Measurements from ENCODE around the gene SUN3. TPM values are rescaled to one million over a fixed set of nuclear protein-coding genes. Genes with fewer than 3 reads are reported as not detected.

Gene SUN3
- total and polyA plus RNA-seq, 2 donors from 2014 or later = 0.54 TPM; not detected in 1

- Histone ChIP-seq H3K4me3 (ENCODE audit: low read length in 3 of 3) (no peak within 1 kb of the TSS), H3K4me1 (ENCODE audit: control insufficient read depth in 2 of 3, insufficient read depth in 2 of 3, low read depth in 1 of 3, low read length in 3 of 3) (peaks cover 0 to 6% (median 0%) of the 10 kb centered on the region in 3 donors), H3K27ac (ENCODE audit: low read depth in 2 of 2, low read length in 2 of 2) (peak within 1 kb of the TSS in 1 of 2 donors; percentile 12), H3K9ac (ENCODE audit: low read length in 3 of 3) (no peak within 1 kb of the TSS), H3K9me3 (ENCODE audit: control insufficient read depth in 2 of 3, insufficient read depth in 1 of 3, low read length in 3 of 3) (no peaks in the 10 kb centered on the region), H3K27me3 (ENCODE audit: control insufficient read depth, insufficient read depth, low read length) (no peaks in the 10 kb centered on the region), H3K36me3 (ENCODE audit: control insufficient read depth in 2 of 3, insufficient read depth in 3 of 3, low read length in 3 of 3) (no peaks in the 10 kb centered on the region)
- no peak for FAIRE-seq
- intact Hi-C loops (cut with DNase I) = loop anchor here (10.0 kb wide), 1 partner anchor 157 kb away; no protein-coding TSS in a partner anchor
- no peak for DNase-seq
- no peak for TF ChIP-seq CTCF (IDR thresholded peaks at IDR 0.05; ENCODE audit: borderline replicate concordance, extremely low read depth, insufficient read depth)
These were observed 80.6 kb downstream of the SUN3 start, which contains the start of gene PKD1L1 for GRCh38 chr7:47948141-47948790. TSS of gene PKD1L1 (minus strand) at chr7:47948466. CDS start at chr7:47948440, 26 bp downstream.

GRCh38 chr7:47947355-47947749, 81.6 kb downstream of the SUN3 start:
- H3K9ac ChIP-seq (ENCODE audit: low read length in 3 of 3) = no peak overlapping the region
- no peaks in the 10 kb centered on the region for H3K27me3 ChIP-seq (ENCODE audit: control insufficient read depth, insufficient read depth, low read length)
- DNase-seq (no peak), FAIRE-seq (no peak)
- no peak for TF ChIP-seq CTCF (IDR thresholded peaks at IDR 0.05; ENCODE audit: borderline replicate concordance, extremely low read depth, insufficient read depth)
- no peaks in the 10 kb centered on the region for H3K9me3 ChIP-seq (ENCODE audit: control insufficient read depth in 2 of 3, insufficient read depth in 1 of 3, low read length in 3 of 3)
- intact Hi-C loops (cut with DNase I) = loop anchor here (10.0 kb wide), 1 partner anchor 157 kb away; no protein-coding TSS in a partner anchor
- H3K36me3 ChIP-seq (ENCODE audit: control insufficient read depth in 2 of 3, insufficient read depth in 3 of 3, low read length in 3 of 3) = no peaks in the 10 kb centered on the region
- peaks cover 0 to 6% (median 0%) of the 10 kb centered on the region in 3 donors for H3K4me1 ChIP-seq (ENCODE audit: control insufficient read depth in 2 of 3, insufficient read depth in 2 of 3, low read depth in 1 of 3, low read length in 3 of 3)
- H3K4me3 ChIP-seq (ENCODE audit: low read length in 3 of 3) = no peak overlapping the region
- H3K27ac ChIP-seq (ENCODE audit: low read depth in 2 of 2, low read length in 2 of 2) = no peak overlapping the region

DNA sequence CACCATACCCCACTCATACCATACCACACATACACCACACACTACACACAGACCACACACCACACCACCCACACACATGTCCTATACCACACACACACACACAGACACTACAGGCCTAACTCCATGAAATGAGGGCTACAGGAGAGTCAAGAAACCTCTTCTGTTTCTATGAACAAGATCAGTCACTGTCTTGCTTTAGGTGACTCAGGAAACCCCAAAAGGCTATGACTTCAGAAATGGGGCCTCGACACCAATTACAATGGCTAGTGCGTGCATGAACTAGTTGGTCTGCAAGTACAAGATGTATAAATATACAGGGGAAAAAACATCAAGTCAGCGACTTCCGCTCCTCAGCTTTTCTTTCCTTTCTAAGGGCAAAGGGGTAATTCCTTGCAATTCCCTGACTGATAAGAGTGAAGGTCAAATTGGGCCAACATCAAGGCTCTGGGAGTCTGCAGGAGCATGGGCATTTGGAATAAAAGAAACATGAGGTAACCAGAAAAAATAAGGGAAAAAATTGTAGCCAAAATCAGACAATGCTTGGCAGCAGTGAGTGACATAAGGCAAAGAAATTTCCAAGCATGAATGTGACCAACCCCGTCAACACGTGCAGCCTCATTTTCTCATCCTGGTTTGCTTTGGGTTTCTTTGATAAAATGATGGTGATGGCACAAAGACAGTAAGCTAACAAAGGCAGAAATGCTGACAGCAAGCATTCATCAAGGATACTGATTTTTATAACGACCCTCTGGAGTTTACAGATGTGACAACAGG, 82.1 kb downstream of the SUN3 start:
- H3K9me3 ChIP-seq (ENCODE audit: control insufficient read depth in 2 of 3, insufficient read depth in 1 of 3, low read length in 3 of 3) = no peaks in the 10 kb centered on the region
- peaks cover 0 to 6% (median 3%) of the 10 kb centered on the region in 3 donors for H3K4me1 ChIP-seq (ENCODE audit: control insufficient read depth in 2 of 3, insufficient read depth in 2 of 3, low read depth in 1 of 3, low read length in 3 of 3)
- H3K4me3 ChIP-seq (ENCODE audit: low read length in 3 of 3) = no peak overlapping the region
- H3K27ac ChIP-seq (ENCODE audit: low read depth in 2 of 2, low read length in 2 of 2) = no peak overlapping the region
- intact Hi-C loops (cut with DNase I) = loop anchor here (10.0 kb wide), 1 partner anchor 158 kb away; no protein-coding TSS in a partner anchor
- FAIRE-seq (no peak), DNase-seq (no peak)
- no peak for TF ChIP-seq CTCF (IDR thresholded peaks at IDR 0.05; ENCODE audit: borderline replicate concordance, extremely low read depth, insufficient read depth)
- H3K9ac ChIP-seq (ENCODE audit: low read length in 3 of 3) = no peak overlapping the region
- H3K36me3 ChIP-seq (ENCODE audit: control insufficient read depth in 2 of 3, insufficient read depth in 3 of 3, low read length in 3 of 3) = no peaks in the 10 kb centered on the region
- no peaks in the 10 kb centered on the region for H3K27me3 ChIP-seq (ENCODE audit: control insufficient read depth, insufficient read depth, low read length)
